ENCODE measurements around the gene ZFPM1.

ZFPM1 gene

GRCh38 chr16:88566158-88566557 is 113.1 kb downstream of the ZFPM1 start:
- no peak for DNase-seq
- in situ Hi-C loops (cut with MboI; ENCODE audit: low pct_unique_long_range_greater_than_20kb, low sequenced_read_pairs) = no loop called here

- no peak for DNase-seq
- in situ Hi-C loops (cut with MboI; ENCODE audit: low pct_unique_long_range_greater_than_20kb, low sequenced_read_pairs) = no loop called here
Observed at GRCh38 chr16:88568710-88569613, 115.9 kb downstream of the ZFPM1 start.

GRCh38 chr16:88569614-88569984 is 116.5 kb downstream of the ZFPM1 start:
- in situ Hi-C loops (cut with MboI; ENCODE audit: low pct_unique_long_range_greater_than_20kb, low sequenced_read_pairs) = no loop called here
- no peak for DNase-seq

- peak; percentile 93 for DNase-seq
- in situ Hi-C loops (cut with MboI; ENCODE audit: low pct_unique_long_range_greater_than_20kb, low sequenced_read_pairs) = no loop called here
Observed at GRCh38 chr16:88569985-88570690, 117.1 kb downstream of the ZFPM1 start, which contains the start of gene ZC3H18. Gene ZC3H18 (plus strand): TSS chr16:88570403. CDS start chr16:88577124, 6,721 bp downstream.

GRCh38 chr16:88570691-88571092 is 117.6 kb downstream of the ZFPM1 start:
- in situ Hi-C loops (cut with MboI; ENCODE audit: low pct_unique_long_range_greater_than_20kb, low sequenced_read_pairs) = no loop called here
- peak; percentile 43 for DNase-seq

GRCh38 chr16:88575251-88575650 is 122.2 kb downstream of the ZFPM1 start:
- in situ Hi-C loops (cut with MboI; ENCODE audit: low pct_unique_long_range_greater_than_20kb, low sequenced_read_pairs) = no loop called here
- DNase-seq = no peak

GRCh38 chr16:88576307-88576706 is 123.2 kb downstream of the ZFPM1 start:
- in situ Hi-C loops (cut with MboI; ENCODE audit: low pct_unique_long_range_greater_than_20kb, low sequenced_read_pairs) = no loop called here
- no peak for DNase-seq

- in situ Hi-C loops (cut with MboI; ENCODE audit: low pct_unique_long_range_greater_than_20kb, low sequenced_read_pairs) = no loop called here
- no peak for DNase-seq
Observed at GRCh38 chr16:88577166-88577565, 124.1 kb downstream of the ZFPM1 start.

GRCh38 chr16:88578446-88579313 is 125.6 kb downstream of the ZFPM1 start:
- in situ Hi-C loops (cut with MboI; ENCODE audit: low pct_unique_long_range_greater_than_20kb, low sequenced_read_pairs) = no loop called here
- no peak for DNase-seq

- in situ Hi-C loops (cut with MboI; ENCODE audit: low pct_unique_long_range_greater_than_20kb, low sequenced_read_pairs) = no loop called here
- DNase-seq = no peak
Observed at GRCh38 chr16:88580371-88580770, 127.3 kb downstream of the ZFPM1 start.

- no peak for DNase-seq
- in situ Hi-C loops (cut with MboI; ENCODE audit: low pct_unique_long_range_greater_than_20kb, low sequenced_read_pairs) = no loop called here
Observed at GRCh38 chr16:88581033-88581432, 128.0 kb downstream of the ZFPM1 start.

GRCh38 chr16:88582912-88583575 is 130.0 kb downstream of the ZFPM1 start:
- in situ Hi-C loops (cut with MboI; ENCODE audit: low pct_unique_long_range_greater_than_20kb, low sequenced_read_pairs) = no loop called here
- DNase-seq = no peak

- DNase-seq = no peak
Observed at GRCh38 chr16:88584676-88585075, 131.6 kb downstream of the ZFPM1 start.

GRCh38 chr16:88585269-88585668 is 132.2 kb downstream of the ZFPM1 start:
- in situ Hi-C loops (cut with MboI; ENCODE audit: low pct_unique_long_range_greater_than_20kb, low sequenced_read_pairs) = no loop called here
- no peak for DNase-seq

More at GRCh38 chr16:88584676-88585075, 131.6 kb downstream of the ZFPM1 start:
- in situ Hi-C loops (cut with MboI; ENCODE audit: low pct_unique_long_range_greater_than_20kb, low sequenced_read_pairs) = no loop called here

GRCh38 chr16:88585927-88586581 is 133.0 kb downstream of the ZFPM1 start:
- DNase-seq = no peak
- in situ Hi-C loops (cut with MboI; ENCODE audit: low pct_unique_long_range_greater_than_20kb, low sequenced_read_pairs) = no loop called here
